Keratinocyte (primary cell): Measurements from ENCODE around the gene AMIGO2. TPM values are rescaled to one million over a fixed set of nuclear protein-coding genes. Genes with fewer than 3 reads are reported as not detected.

ENCODE experiments used
- DNase-seq: peaks from one replicate; pipeline ENCODE4 v3.0.0-alpha.2; 2011; ENCODE audit warnings: low read depth, missing footprints, low spot score
- FAIRE-seq: peaks from 2 replicates; lab custom pipeline; 2011; peaks lifted over from hg19 to GRCh38; lab: Jason Lieb, UNC
- H2AFZ ChIP-seq: 2 replicates; pipeline ENCODE4 v1.6.0; 2012; ENCODE audit warnings: low read length, control low read depth, inconsistent platforms; ENCODE audit not compliant: control insufficient read depth
- H3K27ac ChIP-seq: 2 replicates; pipeline ENCODE4 v1.5.1; 2011; ENCODE audit warnings: low read length; ENCODE audit not compliant: control insufficient read depth, insufficient read depth
- H3K27me3 ChIP-seq: 3 replicates; pipeline ENCODE4 v1.6.0; 2011; ENCODE audit warnings: low read length; ENCODE audit not compliant: control insufficient read depth, insufficient read depth; ENCODE audit errors: extremely low read depth
- H3K36me3 ChIP-seq, 2 experiments: 2 replicates in 1 of 2; 3 replicates in 1 of 2; pipeline ENCODE4 v1.5.1; 2011; ENCODE audit warnings: low read length in 2 of 2, mild to moderate bottlenecking in 1 of 2; ENCODE audit not compliant: control insufficient read depth in 2 of 2, insufficient read depth in 2 of 2; ENCODE audit errors: extremely low read depth in 1 of 2
- H3K4me1 ChIP-seq: 3 replicates; pipeline ENCODE4 v1.5.1; 2011; ENCODE audit warnings: low read length; ENCODE audit not compliant: control insufficient read depth, insufficient read depth; ENCODE audit errors: extremely low read depth
- H3K4me2 ChIP-seq: 3 replicates; pipeline ENCODE4 v1.6.0; 2011; ENCODE audit warnings: low read depth, low read length; ENCODE audit not compliant: control insufficient read depth, insufficient read depth; ENCODE audit errors: extremely low read depth
- H3K4me3 ChIP-seq, 3 experiments: fragments of 200-600 bp in 1 of 3; sonication (generic) in 1 of 3; 2 replicates in 2 of 3; 3 replicates in 1 of 3; pipeline ENCODE4 v1.5.1; 2011 to 2016; ENCODE audit warnings: low read length in 3 of 3, mild to moderate bottlenecking in 3 of 3, control low read depth in 2 of 3, inconsistent platforms in 1 of 3, low read depth in 1 of 3, mixed read lengths in 1 of 3, mixed run types in 1 of 3, moderate library complexity in 1 of 3; ENCODE audit not compliant: control insufficient read depth in 2 of 3, insufficient read depth in 2 of 3; ENCODE audit errors: extremely low read depth in 1 of 3
- H3K79me2 ChIP-seq: 2 replicates; pipeline ENCODE4 v1.6.0; 2012; ENCODE audit warnings: low read length; ENCODE audit not compliant: control insufficient read depth, insufficient read depth
- H3K9ac ChIP-seq: 3 replicates; pipeline ENCODE4 v1.6.0; 2011; ENCODE audit warnings: low read length; ENCODE audit not compliant: control insufficient read depth, insufficient read depth; ENCODE audit errors: extremely low read depth
- H3K9me1 ChIP-seq: 3 replicates; pipeline ENCODE4 v1.6.0; 2011; ENCODE audit warnings: low read length; ENCODE audit not compliant: control insufficient read depth, insufficient read depth; ENCODE audit errors: extremely low read depth
- H3K9me3 ChIP-seq: 2 replicates; pipeline ENCODE4 v1.5.1; 2012; ENCODE audit warnings: low read depth, low read length; ENCODE audit not compliant: control insufficient read depth
- H4K20me1 ChIP-seq: 3 replicates; pipeline ENCODE4 v1.6.0; 2011; ENCODE audit warnings: low read length; ENCODE audit not compliant: control insufficient read depth, insufficient read depth; ENCODE audit errors: extremely low read depth
- EZH2 ChIP-seq: IDR thresholded peaks from one replicate; pipeline ENCODE4 v1.6.1; 2012; ENCODE audit warnings: inconsistent platforms, mild to moderate bottlenecking, low read length, moderate library complexity
- dilution Hi-C: fragments of 300-500 bp; cut with MboI; formaldehyde crosslinking; loops from one replicate; pipeline ENCODE4 v1.7.0; 2020; ENCODE audit warnings: low sequenced_read_pairs; ENCODE audit not compliant: extremely low pct_ligation_motif_present
- polyA plus RNA-seq, 5 experiments: library from polyadenylated mRNA; depleted of rRNA in 3 of 5; stranded (reverse) in 3 of 5; stranded (forward) in 1 of 5; unstranded in 1 of 5; fragments of >200 nt; gene quantifications; 1 replicate in 1 of 5; 2 replicates in 3 of 5; 3 replicates in 1 of 5; pipeline versions ENCODE4 v1.2.1 to v1.2.3, GENCODE V29; 2011 to 2012; ENCODE audit warnings: missing spikeins in 2 of 5, low read depth in 1 of 5, low replicate concordance in 1 of 5
- TF ChIP-seq, protein P1 (sequence below), 3 experiments: IDR thresholded peaks in 1 of 3; conservative IDR thresholded peaks in 1 of 3; optimal IDR thresholded peaks in 1 of 3; 2 replicates in 2 of 3; 3 replicates in 1 of 3; pipeline versions ENCODE3 to v1.5.1; 2011; ENCODE audit warnings: low read length in 3 of 3, mild to moderate bottlenecking in 3 of 3, moderate library complexity in 2 of 3, control low read depth in 1 of 3, inconsistent platforms in 1 of 3; ENCODE audit not compliant: insufficient read depth in 2 of 3; ENCODE audit errors: extremely low read depth in 1 of 3

Gene AMIGO2
- polyA plus RNA-seq, 1 donor (not counting 4 experiments of a cell fraction or from before 2014, with no cell fraction given): 71.3 TPM

DNA sequence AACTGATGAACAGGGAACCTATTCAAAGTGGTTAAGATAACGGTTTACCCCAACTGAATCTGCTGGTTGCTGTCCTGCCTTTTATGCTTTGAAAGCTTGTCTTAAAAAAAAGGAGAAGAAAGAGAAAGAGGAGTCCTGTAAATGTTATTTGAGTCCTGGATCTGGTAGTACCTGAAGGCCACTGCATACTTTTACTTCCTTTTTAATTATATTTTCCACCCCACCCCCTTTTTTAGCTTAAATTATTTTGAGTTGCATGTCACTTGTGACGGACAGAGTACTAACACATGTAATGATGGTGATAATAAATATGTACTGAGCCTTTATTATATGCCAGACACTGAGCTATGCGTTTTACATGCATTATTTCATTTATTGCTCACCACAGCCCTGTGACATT lies 2.5 kb upstream of the AMIGO2 start:
- Histone ChIP-seq H3K9ac (no peak overlapping the region), H3K27ac (peak overlapping the region; percentile 90), H3K9me1 (no peaks in the 10 kb centered on the region), H4K20me1 (no peaks in the 10 kb centered on the region), H3K4me1 (peaks cover 74% of the 10 kb centered on the region), H3K4me2 (peak overlapping the region; percentile 89), H3K4me3 (peak overlapping the region in 2 of 3 experiments; percentile 29 to 31), H3K27me3 (no peaks in the 10 kb centered on the region), H3K79me2 (peaks cover 45% of the 10 kb centered on the region), H2AFZ (no peak overlapping the region), H3K9me3 (no peaks in the 10 kb centered on the region), H3K36me3 (peaks cover 5 to 15% of the 10 kb centered on the region in 2 experiments)
- FAIRE-seq (no peak), DNase-seq (no peak)
- TF ChIP-seq EZH2: no peak
- TF ChIP-seq, protein P1, sequence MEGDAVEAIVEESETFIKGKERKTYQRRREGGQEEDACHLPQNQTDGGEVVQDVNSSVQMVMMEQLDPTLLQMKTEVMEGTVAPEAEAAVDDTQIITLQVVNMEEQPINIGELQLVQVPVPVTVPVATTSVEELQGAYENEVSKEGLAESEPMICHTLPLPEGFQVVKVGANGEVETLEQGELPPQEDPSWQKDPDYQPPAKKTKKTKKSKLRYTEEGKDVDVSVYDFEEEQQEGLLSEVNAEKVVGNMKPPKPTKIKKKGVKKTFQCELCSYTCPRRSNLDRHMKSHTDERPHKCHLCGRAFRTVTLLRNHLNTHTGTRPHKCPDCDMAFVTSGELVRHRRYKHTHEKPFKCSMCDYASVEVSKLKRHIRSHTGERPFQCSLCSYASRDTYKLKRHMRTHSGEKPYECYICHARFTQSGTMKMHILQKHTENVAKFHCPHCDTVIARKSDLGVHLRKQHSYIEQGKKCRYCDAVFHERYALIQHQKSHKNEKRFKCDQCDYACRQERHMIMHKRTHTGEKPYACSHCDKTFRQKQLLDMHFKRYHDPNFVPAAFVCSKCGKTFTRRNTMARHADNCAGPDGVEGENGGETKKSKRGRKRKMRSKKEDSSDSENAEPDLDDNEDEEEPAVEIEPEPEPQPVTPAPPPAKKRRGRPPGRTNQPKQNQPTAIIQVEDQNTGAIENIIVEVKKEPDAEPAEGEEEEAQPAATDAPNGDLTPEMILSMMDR (optimal IDR thresholded peaks at IDR 0.05 in 1 of 3, IDR thresholded peaks at IDR 0.05 in 1 of 3, conservative IDR thresholded peaks at IDR 0.05 in 1 of 3; ENCODE audit: extremely low read depth in 1 of 3, insufficient read depth in 2 of 3, low read length in 3 of 3): no peak
- dilution Hi-C loops: no loop called here

DNA sequence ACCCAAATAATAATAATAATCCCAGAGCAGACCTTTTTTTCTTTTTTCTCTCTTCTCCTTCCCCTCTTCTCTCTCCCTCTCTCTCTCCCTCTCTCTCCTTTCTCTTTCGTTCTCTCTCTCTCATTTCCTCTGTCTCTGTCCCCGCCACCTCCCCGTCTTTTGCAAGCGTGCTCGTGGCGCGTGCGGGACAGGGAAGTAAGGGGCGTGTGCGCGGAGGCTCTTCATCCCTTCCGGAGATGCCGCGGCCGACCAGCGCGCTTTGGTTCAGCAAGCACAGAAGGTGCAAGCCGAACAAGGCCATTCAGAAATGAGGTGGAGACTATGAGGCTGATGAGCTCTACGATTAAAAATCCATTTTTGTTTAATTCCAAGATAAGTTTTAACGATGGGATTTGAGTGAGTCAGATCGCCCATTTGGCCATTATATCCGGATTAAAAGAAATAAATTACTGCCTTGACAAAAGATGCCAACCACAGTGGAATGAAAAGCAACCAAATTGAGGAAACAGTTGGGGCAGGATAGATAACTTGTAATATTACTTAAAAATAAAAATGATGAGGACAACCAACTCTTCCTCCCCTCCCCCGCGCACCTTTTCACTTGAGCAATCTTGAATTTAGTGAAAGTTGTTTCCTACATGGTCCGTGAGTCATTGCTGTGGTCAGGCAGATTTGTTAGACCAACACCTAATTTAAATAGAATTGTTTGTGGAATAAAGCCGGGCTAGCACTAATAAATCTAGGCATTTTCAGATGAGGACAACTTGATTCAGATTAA lies 1.2 kb upstream of the AMIGO2 start:
- no peak for TF ChIP-seq EZH2
- TF ChIP-seq, protein P1 (optimal IDR thresholded peaks at IDR 0.05 in 1 of 3, IDR thresholded peaks at IDR 0.05 in 1 of 3, conservative IDR thresholded peaks at IDR 0.05 in 1 of 3; ENCODE audit: extremely low read depth in 1 of 3, insufficient read depth in 2 of 3, low read length in 3 of 3): no peak
- peak overlapping the region; percentile 67 to 92 (median 71) for H3K4me3 ChIP-seq
- peaks cover 5 to 19% of the 10 kb centered on the region in 2 experiments for H3K36me3 ChIP-seq
- DNase-seq (no peak), FAIRE-seq (peak; percentile 52)
- peak overlapping the region; percentile 90 for H3K27ac ChIP-seq
- peak overlapping the region; percentile 93 for H3K9ac ChIP-seq
- H3K4me1 ChIP-seq: peaks cover 70% of the 10 kb centered on the region
- H3K4me2 ChIP-seq: peak overlapping the region; percentile 89
- H3K9me1 ChIP-seq: no peaks in the 10 kb centered on the region
- peaks cover 54% of the 10 kb centered on the region for H3K79me2 ChIP-seq
- H3K27me3 ChIP-seq: no peaks in the 10 kb centered on the region
- no peaks in the 10 kb centered on the region for H3K9me3 ChIP-seq
- no peaks in the 10 kb centered on the region for H4K20me1 ChIP-seq
- dilution Hi-C loops: no loop called here
- H2AFZ ChIP-seq: peak overlapping the region; percentile 35
